Mesendoderm (in vitro differentiated cells): ENCODE measurements around the gene TMEM38A.
"Not testable (repeated sequence)": the region's sequence is repeated elsewhere in the genome, so short reads cannot be mapped to it uniquely, and the experiment has no call there.

Experiments used
- DNase-seq: peaks from one replicate; pipeline ENCODE4 v3.0.0; 2013
- H2AK5ac ChIP-seq: 2 replicates; pipeline ENCODE4 v1.6.1; 2013; ENCODE audit warnings: low read length, inconsistent platforms
- H2BK120ac ChIP-seq: 2 replicates; pipeline ENCODE4 v1.6.1; 2013; ENCODE audit warnings: low read depth, mild to moderate bottlenecking, low read length, moderate library complexity, mixed read lengths
- H2BK15ac ChIP-seq: replicated peaks from 2 replicates; pipeline ENCODE4 v1.6.1; 2013; ENCODE audit warnings: low read depth, mild to moderate bottlenecking, moderate library complexity
- H2BK5ac ChIP-seq: 2 replicates; pipeline ENCODE4 v1.6.1; 2013; ENCODE audit warnings: low read length, inconsistent platforms
- H3K18ac ChIP-seq: 2 replicates; pipeline ENCODE4 v1.6.1; 2013; ENCODE audit warnings: mild to moderate bottlenecking, low read length, mixed read lengths
- H3K23ac ChIP-seq: one replicate; pipeline ENCODE4 v1.6.1; 2013; ENCODE audit warnings: low read length
- H3K27ac ChIP-seq: 2 replicates; pipeline ENCODE4 v1.5.1; 2013; ENCODE audit warnings: low read depth, mild to moderate bottlenecking, inconsistent platforms, low read length, moderate library complexity
- H3K27me3 ChIP-seq: 2 replicates; pipeline ENCODE4 v1.6.1; 2013; ENCODE audit warnings: low read length, control low read depth, mild to moderate bottlenecking, inconsistent platforms; ENCODE audit not compliant: insufficient read depth, poor library complexity
- H3K36me3 ChIP-seq: 2 replicates; pipeline ENCODE4 v1.6.1; 2013; ENCODE audit warnings: low read length, inconsistent platforms; ENCODE audit not compliant: control insufficient read depth, insufficient read depth
- H3K4ac ChIP-seq: one replicate; pipeline ENCODE4 v1.6.1; 2013; ENCODE audit warnings: low read depth, mild to moderate bottlenecking, low read length, moderate library complexity
- H3K4me1 ChIP-seq: 2 replicates; pipeline ENCODE4 v1.6.1; 2013; ENCODE audit warnings: low read depth, low read length, inconsistent platforms; ENCODE audit not compliant: control insufficient read depth
- H3K4me2 ChIP-seq: 2 replicates; pipeline ENCODE4 v1.6.1; 2013; ENCODE audit warnings: low read length
- H3K4me3 ChIP-seq: 2 replicates; pipeline ENCODE4 v1.5.1; 2013; ENCODE audit warnings: mild to moderate bottlenecking, low read length
- H3K56ac ChIP-seq: one replicate; pipeline ENCODE4 v1.6.1; 2013; ENCODE audit warnings: low read length
- H3K79me1 ChIP-seq: 2 replicates; pipeline ENCODE4 v1.6.1; 2013; ENCODE audit warnings: low read length, inconsistent platforms
- H3K79me2 ChIP-seq: 2 replicates; pipeline ENCODE4 v1.6.1; 2013; ENCODE audit warnings: mild to moderate bottlenecking, low read length; ENCODE audit not compliant: control insufficient read depth, insufficient read depth
- H3K9ac ChIP-seq: 2 replicates; pipeline ENCODE4 v1.6.1; 2013; ENCODE audit warnings: low read length, inconsistent platforms
- H4K5ac ChIP-seq: one replicate; pipeline ENCODE4 v1.6.1; 2013; ENCODE audit warnings: low read length
- H4K8ac ChIP-seq: one replicate; pipeline ENCODE4 v1.6.1; 2013; ENCODE audit warnings: low read depth, mild to moderate bottlenecking, control low read depth, low read length, moderate library complexity
- WGBS: extraction: QIAGEN DNeasy Blood & Tissue Kit; methylation state at CpG from one replicate; pipeline ENCODE4 v1.1.7; 2013; ENCODE audit warnings: low lambda C conversion rate, missing lambda C conversion rate; ENCODE audit not compliant: insufficient coverage; ENCODE audit errors: extremely low coverage; 5-methylcytosine and 5-hydroxymethylcytosine counted together

TMEM38A gene

DNA sequence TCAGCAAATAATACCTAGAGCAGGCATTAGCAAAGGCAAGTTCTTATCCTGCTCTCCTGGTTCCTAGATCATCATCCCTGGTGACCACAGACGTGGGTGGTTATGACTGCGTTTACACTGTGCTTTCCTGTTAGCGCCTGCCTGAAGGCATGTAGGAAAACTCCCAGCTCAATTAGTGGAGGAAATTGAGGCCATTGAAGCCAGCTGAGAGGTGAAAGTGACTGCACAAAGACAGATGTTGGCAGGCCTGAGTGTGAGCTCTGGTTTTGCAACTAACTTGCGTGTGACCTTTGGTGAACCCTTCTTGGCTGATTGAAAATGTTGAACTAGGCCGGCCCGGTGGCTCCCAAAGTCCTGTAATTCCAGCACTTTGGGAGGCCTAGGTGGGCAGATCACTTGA, 41.2 kb downstream of the TMEM38A start:
- peak; percentile 19 for DNase-seq

DNA sequence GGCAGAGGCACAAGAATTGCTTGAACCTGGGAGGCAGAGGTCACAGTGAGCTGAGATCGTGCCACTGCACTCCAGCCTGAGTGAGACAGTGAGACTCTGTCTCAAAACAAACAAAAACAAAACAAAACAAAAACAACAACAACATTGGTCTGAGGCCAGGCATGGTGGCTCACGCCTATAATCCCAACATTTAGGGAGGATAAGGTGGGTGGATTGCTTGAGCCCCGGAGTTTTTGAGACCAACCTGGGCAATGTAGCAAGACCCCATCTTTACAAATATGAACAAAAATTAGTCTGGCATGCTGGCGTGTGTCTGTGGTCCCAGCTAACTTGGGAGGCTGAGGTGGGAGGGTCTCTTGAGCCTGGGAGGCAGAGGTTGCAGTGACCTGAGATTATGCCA, 42.7 kb downstream of the TMEM38A start:
- no peak for DNase-seq
- no peaks in the 10 kb centered on the region for H3K4me1 ChIP-seq
- H2BK5ac ChIP-seq: no peak overlapping the region
- H2BK15ac ChIP-seq: no peak overlapping the region
- no peak overlapping the region for H3K56ac ChIP-seq
- H4K5ac ChIP-seq: no peak overlapping the region
- H3K27ac ChIP-seq: no peak overlapping the region
- no peaks in the 10 kb centered on the region for H3K36me3 ChIP-seq
- H3K4ac ChIP-seq: no peak overlapping the region
- H3K79me2 ChIP-seq: no peaks in the 10 kb centered on the region
- H3K18ac ChIP-seq: no peak overlapping the region
- no peak overlapping the region for H4K8ac ChIP-seq
- no peaks in the 10 kb centered on the region for H3K27me3 ChIP-seq
- H3K9ac ChIP-seq: no peak overlapping the region
- no CpG with 5 or more reads among the region's 4 CpGs for WGBS
- H2AK5ac ChIP-seq: no peak overlapping the region
- H2BK120ac ChIP-seq: no peak overlapping the region
- H3K4me3 ChIP-seq: no peak overlapping the region
- H3K79me1 ChIP-seq: no peaks in the 10 kb centered on the region
- no peak overlapping the region for H3K4me2 ChIP-seq
- no peak overlapping the region for H3K23ac ChIP-seq

More for the DNA sequence above, 41.2 kb downstream of the TMEM38A start:
- H3K27me3 ChIP-seq: no peaks in the 10 kb centered on the region
- H3K27ac ChIP-seq: no peak overlapping the region
- H4K8ac ChIP-seq: no peak overlapping the region
- H3K18ac ChIP-seq: no peak overlapping the region
- H2BK5ac ChIP-seq: no peak overlapping the region
- no peak overlapping the region for H3K4me2 ChIP-seq
- no peak overlapping the region for H2BK15ac ChIP-seq
- H3K9ac ChIP-seq: no peak overlapping the region
- H3K4me1 ChIP-seq: no peaks in the 10 kb centered on the region
- no peak overlapping the region for H3K23ac ChIP-seq
- no peaks in the 10 kb centered on the region for H3K36me3 ChIP-seq
- H3K4ac ChIP-seq: no peak overlapping the region
- no peaks in the 10 kb centered on the region for H3K79me1 ChIP-seq
- H3K79me2 ChIP-seq: no peaks in the 10 kb centered on the region
- no peak overlapping the region for H3K56ac ChIP-seq
- H2AK5ac ChIP-seq: no peak overlapping the region
- no peak overlapping the region for H4K5ac ChIP-seq
- no CpG with 5 or more reads among the region's 6 CpGs for WGBS
- H2BK120ac ChIP-seq: no peak overlapping the region
- H3K4me3 ChIP-seq: no peak overlapping the region

DNA sequence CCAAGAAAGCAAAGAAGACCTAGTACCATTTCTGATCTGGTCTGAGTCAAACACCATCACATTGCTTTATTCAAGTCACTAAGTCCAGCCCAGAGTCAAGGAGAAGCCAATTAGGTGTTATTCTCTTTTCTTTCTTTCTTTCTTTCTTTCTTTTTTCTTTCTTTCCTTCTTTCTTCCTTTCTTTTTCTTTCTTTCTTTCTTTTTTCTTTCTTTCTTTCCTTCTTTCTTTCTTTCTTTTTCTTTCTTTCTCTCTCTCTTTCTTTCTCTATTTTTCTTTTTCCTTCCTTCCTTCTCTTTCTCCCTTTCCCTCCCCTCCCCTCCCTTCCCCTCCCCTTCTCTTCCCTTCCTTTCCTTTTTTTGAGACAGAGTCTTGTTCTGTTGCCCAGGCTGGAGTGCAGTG, 49.9 kb downstream of the TMEM38A start:
- H3K79me2 ChIP-seq, H3K27me3 ChIP-seq, H3K23ac ChIP-seq, H3K18ac ChIP-seq, H2AK5ac ChIP-seq, H4K5ac ChIP-seq, H4K8ac ChIP-seq, H3K4me2 ChIP-seq, H2BK5ac ChIP-seq, H3K36me3 ChIP-seq, DNase-seq, H3K9ac ChIP-seq, H3K4me1 ChIP-seq, H3K56ac ChIP-seq, H3K4me3 ChIP-seq, H2BK15ac ChIP-seq, H3K27ac ChIP-seq, H2BK120ac ChIP-seq, H3K4ac ChIP-seq, H3K79me1 ChIP-seq: not testable (repeated sequence)

DNA sequence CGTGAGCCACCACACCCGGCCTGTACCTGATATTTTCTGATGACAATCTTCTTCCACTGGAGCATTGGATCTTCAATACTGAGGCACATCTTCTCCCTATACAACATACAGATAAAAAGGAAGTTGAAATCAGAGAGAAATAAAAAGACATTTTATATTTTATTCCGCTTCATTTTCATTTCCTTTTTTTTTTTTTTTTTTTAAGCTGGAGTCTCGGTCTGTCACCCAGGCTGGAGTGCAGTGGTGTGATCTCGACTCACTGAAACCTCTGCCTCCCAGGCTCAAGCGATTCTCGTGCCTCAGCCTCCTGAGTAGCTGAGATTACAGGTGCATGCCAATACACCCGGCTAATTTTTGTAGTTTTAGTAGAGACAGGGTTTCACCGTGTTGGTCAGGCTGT, 51.4 kb downstream of the TMEM38A start:
- not testable (repeated sequence) for H3K27ac ChIP-seq, H3K4me1 ChIP-seq, H2BK15ac ChIP-seq, DNase-seq, H3K56ac ChIP-seq, H3K9ac ChIP-seq, H3K36me3 ChIP-seq, H2BK120ac ChIP-seq, H3K79me2 ChIP-seq, H3K4ac ChIP-seq, H4K8ac ChIP-seq, H3K23ac ChIP-seq, H3K4me3 ChIP-seq, H3K4me2 ChIP-seq, H3K27me3 ChIP-seq, H4K5ac ChIP-seq, H3K18ac ChIP-seq, H2BK5ac ChIP-seq, H2AK5ac ChIP-seq, H3K79me1 ChIP-seq
- WGBS: no CpG with 5 or more reads among the region's 9 CpGs

DNA sequence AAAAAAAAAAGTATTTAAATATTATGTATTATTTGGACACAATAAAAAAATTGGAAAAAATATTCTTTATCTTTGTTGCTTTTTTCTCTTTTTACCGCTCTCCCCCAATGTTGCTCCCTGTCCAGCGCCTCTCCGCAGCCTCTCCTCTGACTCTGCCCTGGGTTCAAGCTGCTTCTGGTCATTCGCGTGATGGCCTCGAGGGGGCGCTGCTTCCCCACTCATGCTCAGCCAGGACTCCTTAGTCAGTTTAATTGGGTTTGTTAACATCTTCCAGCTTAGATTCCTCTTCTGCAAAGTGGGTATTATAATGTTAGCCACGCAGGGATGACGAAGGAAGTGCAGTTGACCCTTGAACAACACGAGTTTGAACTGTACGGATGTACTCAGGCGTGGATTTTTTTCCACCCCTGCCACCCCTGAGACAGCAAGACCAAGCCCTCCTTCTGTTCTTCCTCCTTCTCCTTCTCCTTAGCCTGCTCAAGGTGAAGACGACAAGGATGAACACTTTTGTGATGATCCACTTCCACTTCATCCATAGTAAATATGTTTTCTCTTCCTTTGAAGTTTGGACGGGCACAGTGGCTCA, 53.9 kb downstream of the TMEM38A start:
- Histone ChIP-seq H3K4me2 (no peak overlapping the region), H3K9ac (no peak overlapping the region), H3K56ac (no peak overlapping the region), H3K4me3 (no peak overlapping the region), H2BK5ac (no peak overlapping the region), H4K5ac (no peak overlapping the region), H3K4me1 (no peaks in the 10 kb centered on the region), H2AK5ac (no peak overlapping the region), H3K36me3 (no peaks in the 10 kb centered on the region), H2BK15ac (no peak overlapping the region), H3K27me3 (no peaks in the 10 kb centered on the region), H4K8ac (no peak overlapping the region), H3K27ac (no peak overlapping the region), H2BK120ac (no peak overlapping the region), H3K4ac (no peak overlapping the region), H3K79me1 (no peaks in the 10 kb centered on the region), H3K23ac (no peak overlapping the region), H3K79me2 (no peaks in the 10 kb centered on the region), H3K18ac (no peak overlapping the region)
- WGBS: no CpG with 5 or more reads among the region's 14 CpGs
- DNase-seq: peak; percentile 47

DNA sequence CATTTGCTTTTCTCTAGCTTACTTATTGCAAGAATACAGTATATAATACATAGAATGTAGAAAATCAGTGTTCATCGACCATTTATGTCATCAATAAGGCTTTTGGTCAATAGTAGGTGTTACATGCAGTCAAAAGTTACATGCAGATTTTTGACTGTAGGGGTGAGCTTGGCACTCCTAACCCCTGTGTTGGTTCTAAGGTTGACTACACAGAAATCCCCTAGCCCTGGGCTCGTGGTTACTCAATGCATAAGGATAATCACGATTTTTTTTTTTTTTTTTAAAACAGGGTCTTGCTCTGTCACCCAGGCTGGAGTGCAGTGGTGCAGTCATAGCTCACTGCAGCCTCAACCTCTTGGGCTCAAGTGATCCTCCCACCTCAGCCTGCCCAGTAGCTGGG, 54.7 kb downstream of the TMEM38A start:
- Histone ChIP-seq H3K79me2 (no peaks in the 10 kb centered on the region), H4K5ac (no peak overlapping the region), H2BK120ac (no peak overlapping the region), H3K36me3 (no peaks in the 10 kb centered on the region), H2BK15ac (no peak overlapping the region), H3K27me3 (no peaks in the 10 kb centered on the region), H3K18ac (no peak overlapping the region), H3K56ac (no peak overlapping the region), H3K9ac (no peak overlapping the region), H2BK5ac (no peak overlapping the region), H3K4me2 (no peak overlapping the region), H3K4me1 (no peaks in the 10 kb centered on the region), H3K79me1 (no peaks in the 10 kb centered on the region), H3K4ac (no peak overlapping the region), H2AK5ac (no peak overlapping the region), H3K4me3 (no peak overlapping the region), H4K8ac (no peak overlapping the region), H3K27ac (no peak overlapping the region), H3K23ac (no peak overlapping the region)
- WGBS: no CpG with 5 or more reads among the region's 3 CpGs
- DNase-seq: no peak
